Measurements from ENCODE around the gene OSBPL7. TPM values are rescaled to one million over a fixed set of nuclear protein-coding genes. Genes with fewer than 3 reads are reported as not detected.

The OSBPL7 gene
- total RNA-seq, 1 experiment from 2014 or later = 9.1 TPM

DNA sequence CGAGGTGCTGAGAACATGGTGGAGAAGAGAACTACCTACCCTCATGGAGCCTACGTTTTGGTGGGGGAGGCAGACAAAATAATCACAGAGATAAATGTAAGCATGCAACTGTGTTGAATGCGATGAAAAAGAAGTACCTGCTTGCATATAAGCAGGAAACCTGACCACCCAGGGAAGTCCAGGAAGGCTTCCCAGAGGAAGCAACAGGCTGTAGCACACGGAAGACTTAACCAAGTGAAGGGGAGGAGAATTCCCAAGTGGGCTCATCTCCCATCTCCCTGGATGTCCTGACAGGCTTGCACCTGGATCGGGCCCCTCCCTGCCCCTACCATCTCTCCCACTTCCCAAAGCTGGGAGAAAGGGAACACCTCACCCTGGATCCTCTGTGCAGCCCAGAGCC lies 17.5 kb upstream of the OSBPL7 start:
- CTCF ChIA-PET = no interaction called here
- BruUV-seq (replicated peaks) = no TSS peak
- TF ChIP-seq, protein P1, sequence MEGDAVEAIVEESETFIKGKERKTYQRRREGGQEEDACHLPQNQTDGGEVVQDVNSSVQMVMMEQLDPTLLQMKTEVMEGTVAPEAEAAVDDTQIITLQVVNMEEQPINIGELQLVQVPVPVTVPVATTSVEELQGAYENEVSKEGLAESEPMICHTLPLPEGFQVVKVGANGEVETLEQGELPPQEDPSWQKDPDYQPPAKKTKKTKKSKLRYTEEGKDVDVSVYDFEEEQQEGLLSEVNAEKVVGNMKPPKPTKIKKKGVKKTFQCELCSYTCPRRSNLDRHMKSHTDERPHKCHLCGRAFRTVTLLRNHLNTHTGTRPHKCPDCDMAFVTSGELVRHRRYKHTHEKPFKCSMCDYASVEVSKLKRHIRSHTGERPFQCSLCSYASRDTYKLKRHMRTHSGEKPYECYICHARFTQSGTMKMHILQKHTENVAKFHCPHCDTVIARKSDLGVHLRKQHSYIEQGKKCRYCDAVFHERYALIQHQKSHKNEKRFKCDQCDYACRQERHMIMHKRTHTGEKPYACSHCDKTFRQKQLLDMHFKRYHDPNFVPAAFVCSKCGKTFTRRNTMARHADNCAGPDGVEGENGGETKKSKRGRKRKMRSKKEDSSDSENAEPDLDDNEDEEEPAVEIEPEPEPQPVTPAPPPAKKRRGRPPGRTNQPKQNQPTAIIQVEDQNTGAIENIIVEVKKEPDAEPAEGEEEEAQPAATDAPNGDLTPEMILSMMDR (conservative IDR thresholded peaks at IDR 0.05; ENCODE audit: low read depth, low read length) = no peak
- no peak for TF ChIP-seq EZH2 (IDR thresholded peaks at IDR 0.05; ENCODE audit: borderline replicate concordance, low read depth, low read length, poor library complexity, severe bottlenecking)
- Histone ChIP-seq H3K36me3 (ENCODE audit: insufficient read depth, low read length, poor library complexity, severe bottlenecking) (no peaks in the 10 kb centered on the region), H3K9me3 (ENCODE audit: low read depth, low read length, poor library complexity, severe bottlenecking) (no peaks in the 10 kb centered on the region), H3K27ac (ENCODE audit: low read depth, low read length, poor library complexity, severe bottlenecking) (no peak overlapping the region), H3K27me3 (replicated peaks; ENCODE audit: insufficient read depth, low read depth, low read length, poor library complexity) (no peaks in the 10 kb centered on the region), H3K4me3 (ENCODE audit: low read depth, low read length, poor library complexity, severe bottlenecking) (no peak overlapping the region), H3K4me1 (ENCODE audit: insufficient read depth, low read length, poor library complexity, severe bottlenecking) (no peaks in the 10 kb centered on the region)
- no peak for DNase-seq (ENCODE audit: low spot score)
- intact Hi-C loops (cut with micrococcal nuclease; ENCODE audit: unreplicated experiment) = no loop called here
- POLR2A ChIA-PET (ENCODE audit: low non-redundant PET) = interaction anchor here (0.6 kb wide), 1 partner anchor 137 kb away, joined by 3 read pairs; no protein-coding TSS in a partner anchor

DNA sequence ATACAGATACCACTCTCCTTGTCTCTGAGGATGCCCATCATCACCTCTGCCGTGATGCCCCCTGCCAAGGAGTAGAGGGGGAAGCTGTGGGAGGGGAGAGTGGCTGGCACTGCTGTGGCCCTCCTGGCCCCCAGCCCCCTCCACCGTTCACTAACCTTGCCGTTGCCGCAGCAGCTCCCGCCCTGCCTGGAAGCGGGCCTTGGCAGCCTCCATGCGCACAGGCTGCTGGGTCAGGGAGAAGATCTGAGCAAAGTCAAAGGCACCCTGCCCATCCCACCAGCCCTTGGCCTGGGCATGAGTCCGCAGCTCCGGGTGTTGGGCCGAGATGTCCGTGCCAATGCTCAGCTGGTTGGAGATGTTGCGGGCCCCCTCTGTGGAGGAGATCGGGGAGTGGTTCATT lies 17.0 kb upstream of the OSBPL7 start:
- H3K4me3 ChIP-seq (ENCODE audit: low read depth, low read length, poor library complexity, severe bottlenecking) = no peak overlapping the region
- CTCF ChIA-PET = no interaction called here
- no peaks in the 10 kb centered on the region for H3K4me1 ChIP-seq (ENCODE audit: insufficient read depth, low read length, poor library complexity, severe bottlenecking)
- no peaks in the 10 kb centered on the region for H3K27me3 ChIP-seq (replicated peaks; ENCODE audit: insufficient read depth, low read depth, low read length, poor library complexity)
- no peaks in the 10 kb centered on the region for H3K9me3 ChIP-seq (ENCODE audit: low read depth, low read length, poor library complexity, severe bottlenecking)
- no peak for DNase-seq (ENCODE audit: low spot score)
- intact Hi-C loops (cut with micrococcal nuclease; ENCODE audit: unreplicated experiment) = no loop called here
- no TSS peak for BruUV-seq (replicated peaks)
- POLR2A ChIA-PET (ENCODE audit: low non-redundant PET) = no interaction called here
- TF ChIP-seq, protein P1 (conservative IDR thresholded peaks at IDR 0.05; ENCODE audit: low read depth, low read length) = no peak
- no peak for TF ChIP-seq EZH2 (IDR thresholded peaks at IDR 0.05; ENCODE audit: borderline replicate concordance, low read depth, low read length, poor library complexity, severe bottlenecking)
- no peak overlapping the region for H3K27ac ChIP-seq (ENCODE audit: low read depth, low read length, poor library complexity, severe bottlenecking)
- H3K36me3 ChIP-seq (ENCODE audit: insufficient read depth, low read length, poor library complexity, severe bottlenecking) = no peaks in the 10 kb centered on the region

DNA sequence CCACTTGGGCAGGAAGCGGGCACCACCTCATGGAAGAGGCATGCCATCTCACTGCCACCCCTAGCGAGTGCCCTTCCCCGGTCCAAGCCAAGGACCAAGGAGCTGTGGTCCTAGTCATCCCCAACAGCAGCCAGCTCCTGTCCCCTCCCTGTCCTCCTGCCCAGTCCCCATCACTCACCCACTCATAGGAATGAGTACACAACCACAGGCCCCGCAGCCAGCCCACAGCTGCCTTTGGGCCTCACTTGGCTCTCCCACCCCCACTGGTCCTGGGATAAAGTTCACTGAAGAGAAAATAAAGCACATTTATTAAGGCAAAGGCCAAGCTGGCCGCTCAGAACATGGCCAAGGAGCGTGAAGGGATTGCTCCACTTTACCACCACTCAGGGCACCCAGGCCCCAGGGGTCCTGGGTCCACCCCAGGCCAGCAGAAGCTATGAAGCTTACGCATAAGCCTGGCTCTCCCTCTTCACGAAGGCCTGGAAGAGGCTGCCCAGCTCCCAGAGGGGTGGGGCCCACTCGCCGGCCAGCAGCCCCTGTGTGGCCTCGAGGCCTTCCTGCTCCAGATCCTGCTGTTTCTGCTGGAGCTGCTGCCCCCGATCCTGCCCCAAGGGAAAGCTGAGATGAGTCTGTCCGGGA lies 15.9 kb upstream of the OSBPL7 start:
- Histone ChIP-seq H3K36me3 (ENCODE audit: insufficient read depth, low read length, poor library complexity, severe bottlenecking) (no peaks in the 10 kb centered on the region), H3K27me3 (replicated peaks; ENCODE audit: insufficient read depth, low read depth, low read length, poor library complexity) (no peaks in the 10 kb centered on the region), H3K4me1 (ENCODE audit: insufficient read depth, low read length, poor library complexity, severe bottlenecking) (no peaks in the 10 kb centered on the region), H3K4me3 (ENCODE audit: low read depth, low read length, poor library complexity, severe bottlenecking) (no peak overlapping the region), H3K9me3 (ENCODE audit: low read depth, low read length, poor library complexity, severe bottlenecking) (no peaks in the 10 kb centered on the region), H3K27ac (ENCODE audit: low read depth, low read length, poor library complexity, severe bottlenecking) (no peak overlapping the region)
- DNase-seq (ENCODE audit: low spot score) = no peak
- intact Hi-C loops (cut with micrococcal nuclease; ENCODE audit: unreplicated experiment) = no loop called here
- no TSS peak for BruUV-seq (replicated peaks)
- POLR2A ChIA-PET (ENCODE audit: low non-redundant PET) = no interaction called here
- no peak for TF ChIP-seq EZH2 (IDR thresholded peaks at IDR 0.05; ENCODE audit: borderline replicate concordance, low read depth, low read length, poor library complexity, severe bottlenecking)
- TF ChIP-seq, protein P1 (conservative IDR thresholded peaks at IDR 0.05; ENCODE audit: low read depth, low read length) = no peak
- CTCF ChIA-PET = no interaction called here

Data from A673 (cell line).